ENCODE data around the gene PNLDC1.

The PNLDC1 gene

GRCh38 chr6:159800141-159800865 is at the start of gene PNLDC1:
TSS of gene PNLDC1 (plus strand) at chr6:159800276. CDS start at chr6:159800308, 32 bp downstream.
- DNase-seq (ENCODE audit: low spot score): no peak
- in situ Hi-C loops (cut with MboI; ENCODE audit: low sequenced_read_pairs, unreplicated experiment): no loop called here
- TF ChIP-seq CTCF (IDR thresholded peaks at IDR 0.05; ENCODE audit: borderline replicate concordance, control extremely low read depth, extremely low read depth, insufficient read depth, missing control alignments): no peak

- TF ChIP-seq CTCF (IDR thresholded peaks at IDR 0.05; ENCODE audit: borderline replicate concordance, control extremely low read depth, extremely low read depth, insufficient read depth, missing control alignments): no peak
- in situ Hi-C loops (cut with MboI; ENCODE audit: low sequenced_read_pairs, unreplicated experiment): no loop called here
- DNase-seq (ENCODE audit: low spot score): no peak
These were observed 48.6 kb upstream of the PNLDC1 start for GRCh38 chr6:159751448-159751847.

- DNase-seq (ENCODE audit: low spot score): no peak
- in situ Hi-C loops (cut with MboI; ENCODE audit: low sequenced_read_pairs, unreplicated experiment): no loop called here
- TF ChIP-seq CTCF (IDR thresholded peaks at IDR 0.05; ENCODE audit: borderline replicate concordance, control extremely low read depth, extremely low read depth, insufficient read depth, missing control alignments): no peak
These were observed 46.8 kb upstream of the PNLDC1 start for GRCh38 chr6:159753081-159753872.

GRCh38 chr6:159754401-159754800 is 45.7 kb upstream of the PNLDC1 start:
- DNase-seq (ENCODE audit: low spot score): no peak
- in situ Hi-C loops (cut with MboI; ENCODE audit: low sequenced_read_pairs, unreplicated experiment): no loop called here
- TF ChIP-seq CTCF (IDR thresholded peaks at IDR 0.05; ENCODE audit: borderline replicate concordance, control extremely low read depth, extremely low read depth, insufficient read depth, missing control alignments): no peak

- in situ Hi-C loops (cut with MboI; ENCODE audit: low sequenced_read_pairs, unreplicated experiment): no loop called here
- DNase-seq (ENCODE audit: low spot score): no peak
- no peak for TF ChIP-seq CTCF (IDR thresholded peaks at IDR 0.05; ENCODE audit: borderline replicate concordance, control extremely low read depth, extremely low read depth, insufficient read depth, missing control alignments)
These were observed 44.8 kb upstream of the PNLDC1 start for GRCh38 chr6:159754959-159755914.

- DNase-seq (ENCODE audit: low spot score): no peak
- TF ChIP-seq CTCF (IDR thresholded peaks at IDR 0.05; ENCODE audit: borderline replicate concordance, control extremely low read depth, extremely low read depth, insufficient read depth, missing control alignments): no peak
- in situ Hi-C loops (cut with MboI; ENCODE audit: low sequenced_read_pairs, unreplicated experiment): no loop called here
These were observed 43.6 kb upstream of the PNLDC1 start for GRCh38 chr6:159756508-159756907.
